HG03064 (cell line): ENCODE data around the gene CTNS.

Source experiments
- ATAC-seq: cut with Tn5 transposase; IDR thresholded peaks from one replicate; pipeline ENCODE4 v1.9.1; 2021; ENCODE audit warnings: low read depth; ENCODE audit not compliant: unreplicated experiment

Gene CTNS

GRCh38 chr17:3657874-3658783 lies 21.6 kb downstream of the CTNS start:
- ATAC-seq: no peak

- ATAC-seq: no peak
Observed at GRCh38 chr17:3658784-3659449, 22.4 kb downstream of the CTNS start.

GRCh38 chr17:3659541-3660111 lies 23.1 kb downstream of the CTNS start:
- no peak for ATAC-seq

GRCh38 chr17:3660311-3660891 lies 23.8 kb downstream of the CTNS start:
- no peak for ATAC-seq

GRCh38 chr17:3663102-3664011 lies 26.8 kb downstream of the CTNS start:
- no peak for ATAC-seq

GRCh38 chr17:3665834-3666233 lies 29.3 kb downstream of the CTNS start:
- no peak for ATAC-seq

GRCh38 chr17:3666516-3666915 lies 30.0 kb downstream of the CTNS start:
- no peak for ATAC-seq

GRCh38 chr17:3667366-3668278 lies 31.1 kb downstream of the CTNS start:
- peak; percentile 15 for ATAC-seq

GRCh38 chr17:3668279-3669084 lies 31.9 kb downstream of the CTNS start, which contains the start of the genes EMC6 and TAX1BP3:
EMC6 (plus strand) TSS chr17:3668812; CDS start chr17:3669147, 335 bp downstream.
TAX1BP3 (minus strand) TSS chr17:3668578; CDS start chr17:3668526, 52 bp downstream.
- ATAC-seq: peak; percentile 79

GRCh38 chr17:3669085-3669347 lies 32.5 kb downstream of the CTNS start:
- ATAC-seq: peak; percentile 16

GRCh38 chr17:3669548-3669947 lies 33.0 kb downstream of the CTNS start:
- no peak for ATAC-seq

- ATAC-seq: no peak
Observed at GRCh38 chr17:3672571-3672970, 36.0 kb downstream of the CTNS start.

GRCh38 chr17:3675886-3676285 lies 39.3 kb downstream of the CTNS start:
- ATAC-seq: no peak

GRCh38 chr17:3678095-3678820 lies 41.7 kb downstream of the CTNS start:
- ATAC-seq: no peak

GRCh38 chr17:3678821-3679530 lies 42.4 kb downstream of the CTNS start:
- ATAC-seq: no peak

GRCh38 chr17:3679531-3680126 lies 43.1 kb downstream of the CTNS start:
- no peak for ATAC-seq

GRCh38 chr17:3681057-3681456 lies 44.5 kb downstream of the CTNS start:
- no peak for ATAC-seq
